Pancreas (tissue), 10 donors: ENCODE data around the gene MPZ. TPM values are rescaled to one million over a fixed set of nuclear protein-coding genes. Genes with fewer than 3 reads are reported as not detected.

Source experiments
- ATAC-seq, 4 donors: fragments of 200-7000 bp; cut with Tn5 transposase; one replicate each; pipeline versions ENCODE4 v1.8.0 to v1.9.1; 2020; ENCODE audit warnings: mild to moderate bottlenecking in 4 of 4, moderate library complexity in 4 of 4
- DNase-seq, 6 donors: peaks; one replicate each; pipeline ENCODE4 v3.0.0-alpha.2; 2020
- FAIRE-seq: peaks from 2 replicates; lab custom pipeline; 2012; peaks lifted over from hg19 to GRCh38; lab: Jason Lieb, UNC
- H3K27ac ChIP-seq, 4 donors: fragments of 200-600 bp; sonication (generic); 1 replicate in 3 of 4; 2 replicates in 1 of 4; pipeline versions ENCODE4 v1.5.0 to v1.8.0; 2020
- H3K27me3 ChIP-seq, 4 donors: fragments of 200-600 bp; one replicate each; pipeline ENCODE4 v1.8.0; 2021
- H3K36me3 ChIP-seq, 3 donors: fragments of 200-600 bp; sonication (generic) in 1 of 3; one replicate each; pipeline versions ENCODE4 v1.5.0 to v1.8.0; 2020 to 2021
- H3K4me1 ChIP-seq, 3 donors: fragments of 200-600 bp; one replicate each; pipeline ENCODE4 v1.8.0; 2021
- H3K4me3 ChIP-seq, 4 donors: fragments of 200-600 bp; sonication (generic) in 2 of 4; one replicate each; pipeline versions ENCODE4 v1.5.0 to v1.8.0; 2020 to 2021
- H3K9me3 ChIP-seq, 4 donors: fragments of 200-600 bp; one replicate each; pipeline ENCODE4 v1.8.0; 2021
- WGBS, 2 donors: extraction: QIAGEN DNeasy Blood & Tissue Kit; methylation state at CpG; one replicate each; pipeline ENCODE4 v1.1.7; 2013; 5-methylcytosine and 5-hydroxymethylcytosine counted together
- intact Hi-C, 3 donors: fragments of 100-400 bp; cut with DNase I; formaldehyde crosslinking; loops; one replicate each; pipeline versions ENCODE4 v1.11.1 to v1.14.2; 2022
- polyA plus RNA-seq, 2 donors: library from polyadenylated mRNA; stranded (reverse); fragments of 200-250 nt; gene quantifications; one replicate each; pipeline ENCODE4 v1.2.3, GENCODE V29; 2013
- total RNA-seq, 6 donors: library from RNA; stranded (reverse); fragmentation: NEBNext Ultra II Directional in 4 of 6; extraction: Animal tissue kit (Norgen Biotek cat#: 25700) in 4 of 6; gene quantifications; one replicate each; pipeline versions ENCODE4 v1.2.1 to v1.2.4, GENCODE V29; 2021 to 2023
- TF ChIP-seq, protein P1 (sequence below), 4 donors: fragments of 200-600 bp; sonication (generic) in 3 of 4; IDR thresholded peaks; one replicate each; pipeline versions ENCODE4 v1.5.0 to v1.8.0; 2021; ENCODE audit warnings: antibody characterized with exemption in 4 of 4
- donor health status: healthy with polysubstance abuse.
- donor health status: DM: no; HTN: no; CAD: no; lungs with moderate emphysema.
- donor health status: DM: no; HTN: no; CAD: no.
- donor health status: control.
- donor health status: control.
- donor health status: Bipolar disorder and iron deficiency.
- donor health status: DM: yes; HTN: yes; CAD: no.
- donor health status: DM: no; HTN: no; CAD: no.
- donor health status: DM: no; HTN: no; CAD: no.
- donor health status: DM: yes; HTN: yes; CAD: no.

Gene MPZ
- total and polyA plus RNA-seq, 8 donors: 0.51 to 2.8 (median 1.4) TPM

- no peaks in the 10 kb centered on the region for H3K36me3 ChIP-seq
- H3K4me1 ChIP-seq: peaks cover 5 to 11% (median 6%) of the 10 kb centered on the region in 3 donors
- H3K27me3 ChIP-seq: no peaks in the 10 kb centered on the region
- H3K9me3 ChIP-seq: no peaks in the 10 kb centered on the region
- ATAC-seq: no peak
- TF ChIP-seq, protein P1, sequence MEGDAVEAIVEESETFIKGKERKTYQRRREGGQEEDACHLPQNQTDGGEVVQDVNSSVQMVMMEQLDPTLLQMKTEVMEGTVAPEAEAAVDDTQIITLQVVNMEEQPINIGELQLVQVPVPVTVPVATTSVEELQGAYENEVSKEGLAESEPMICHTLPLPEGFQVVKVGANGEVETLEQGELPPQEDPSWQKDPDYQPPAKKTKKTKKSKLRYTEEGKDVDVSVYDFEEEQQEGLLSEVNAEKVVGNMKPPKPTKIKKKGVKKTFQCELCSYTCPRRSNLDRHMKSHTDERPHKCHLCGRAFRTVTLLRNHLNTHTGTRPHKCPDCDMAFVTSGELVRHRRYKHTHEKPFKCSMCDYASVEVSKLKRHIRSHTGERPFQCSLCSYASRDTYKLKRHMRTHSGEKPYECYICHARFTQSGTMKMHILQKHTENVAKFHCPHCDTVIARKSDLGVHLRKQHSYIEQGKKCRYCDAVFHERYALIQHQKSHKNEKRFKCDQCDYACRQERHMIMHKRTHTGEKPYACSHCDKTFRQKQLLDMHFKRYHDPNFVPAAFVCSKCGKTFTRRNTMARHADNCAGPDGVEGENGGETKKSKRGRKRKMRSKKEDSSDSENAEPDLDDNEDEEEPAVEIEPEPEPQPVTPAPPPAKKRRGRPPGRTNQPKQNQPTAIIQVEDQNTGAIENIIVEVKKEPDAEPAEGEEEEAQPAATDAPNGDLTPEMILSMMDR (IDR thresholded peaks at IDR 0.05): no peak
- no peak overlapping the region for H3K27ac ChIP-seq
- DNase-seq: no peak
- intact Hi-C loops: no loop called here
- H3K4me3 ChIP-seq: no peak overlapping the region
- 86 to 87% methylated on average over 4 of the region's 4 CpGs for WGBS, 2 donors
- no peak for FAIRE-seq
Measured at GRCh38 chr1:161311595-161312181, 1.9 kb upstream of the MPZ start.

- TF ChIP-seq, protein P1 (IDR thresholded peaks at IDR 0.05): no peak
- H3K36me3 ChIP-seq: no peaks in the 10 kb centered on the region
- DNase-seq: no peak
- 31 to 37% methylated on average over 2 of the region's 2 CpGs for WGBS, 2 donors
- no peaks in the 10 kb centered on the region for H3K9me3 ChIP-seq
- no peak for ATAC-seq
- FAIRE-seq: no peak
- no peaks in the 10 kb centered on the region for H3K27me3 ChIP-seq
- intact Hi-C loops: no loop called here
- no peak overlapping the region for H3K4me3 ChIP-seq
- peak overlapping the region in 1 of 4 donors; percentile 21 for H3K27ac ChIP-seq
- H3K4me1 ChIP-seq: peaks cover 0 to 13% (median 0%) of the 10 kb centered on the region in 3 donors
Measured at GRCh38 chr1:161307892-161308638, 1.7 kb downstream of the MPZ start.

- ATAC-seq (peak in 1 of 4 donors; percentile 3), DNase-seq (peak in 2 of 6 donors; percentile 19 to 26), FAIRE-seq (no peak)
- intact Hi-C loops: no loop called here
- no peak overlapping the region for H3K4me3 ChIP-seq
- no peaks in the 10 kb centered on the region for H3K9me3 ChIP-seq
- no peaks in the 10 kb centered on the region for H3K36me3 ChIP-seq
- WGBS, 2 donors: 90 to 91% methylated on average over 7 of the region's 7 CpGs
- TF ChIP-seq, protein P1 (IDR thresholded peaks at IDR 0.05): no peak
- peaks cover 0 to 13% (median 0%) of the 10 kb centered on the region in 3 donors for H3K4me1 ChIP-seq
- peak overlapping the region in 1 of 4 donors; percentile 21 for H3K27ac ChIP-seq
- no peaks in the 10 kb centered on the region for H3K27me3 ChIP-seq
Measured at GRCh38 chr1:161307230-161307768, 2.5 kb downstream of the MPZ start.

DNA sequence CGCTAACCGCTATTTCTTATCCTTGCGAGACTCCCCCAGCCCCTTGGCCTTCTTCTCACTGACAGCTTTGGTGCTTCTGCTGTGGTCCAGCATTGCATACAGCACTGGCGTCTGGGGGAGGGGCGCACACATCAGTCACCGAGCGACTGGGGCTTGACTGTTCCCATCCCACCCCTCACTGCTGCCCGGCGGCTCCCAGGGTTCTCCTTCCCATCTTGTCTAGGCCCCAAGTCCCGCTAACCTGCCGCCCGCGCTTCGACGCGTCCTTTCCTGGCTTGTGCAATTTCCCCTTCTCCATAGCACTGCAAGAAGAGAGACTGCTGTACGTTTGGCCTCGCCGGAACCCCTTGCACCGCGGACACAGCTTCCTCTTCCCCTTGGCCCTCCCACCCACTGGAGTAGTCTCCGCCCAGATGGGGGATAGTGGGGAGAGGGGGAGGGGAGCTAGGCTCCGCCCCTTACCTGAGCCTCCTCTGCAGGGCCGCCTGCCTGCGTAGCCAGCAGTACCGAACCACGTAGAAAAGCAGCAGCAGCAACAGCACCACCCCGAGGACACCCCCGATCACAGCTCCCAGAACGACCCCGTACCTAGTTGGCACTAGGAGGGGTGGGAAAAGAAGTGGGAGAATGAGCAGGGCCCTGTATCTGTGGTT is 3.8 kb downstream of the MPZ start:
- Histone ChIP-seq H3K9me3 (no peaks in the 10 kb centered on the region), H3K36me3 (no peaks in the 10 kb centered on the region), H3K4me3 (peak overlapping the region; percentile 45 to 71 (median 70)), H3K27ac (peak overlapping the region in 2 of 4 donors; percentile 13 to 37), H3K4me1 (peaks cover 0 to 13% (median 0%) of the 10 kb centered on the region in 3 donors), H3K27me3 (no peaks in the 10 kb centered on the region)
- TF ChIP-seq, protein P1 (IDR thresholded peaks at IDR 0.05): peak in 1 of 4 donors; percentile 11
- DNase-seq (peak; percentile 86 to 93 (median 88)), ATAC-seq (peak; percentile 97 to 99 (median 99)), FAIRE-seq (no peak)
- 2 to 3% methylated on average over 30 to 31 of the region's 31 CpGs for WGBS, 2 donors
- intact Hi-C loops: no loop called here
